Frontal cortex (tissue), 4 donors: Measurements from ENCODE around the gene FAM98B. TPM values are rescaled to one million over a fixed set of nuclear protein-coding genes. Genes with fewer than 3 reads are reported as not detected.

Experiments used
- DNase-seq, 2 donors: peaks; one replicate each; pipeline ENCODE4 v3.0.0; 2012; ENCODE audit warnings: low spot score in 2 of 2
- FAIRE-seq: peaks from 2 replicates; lab custom pipeline; 2012; peaks lifted over from hg19 to GRCh38; lab: Jason Lieb, UNC
- total RNA-seq: library from RNA; depleted of rRNA; stranded (reverse); fragments of >200 nt; gene quantifications from one replicate; pipeline ENCODE4 v1.2.3, GENCODE V29; 2014
- donor health status: control.
- donor health status: control.
- donor health status: control.

Gene FAM98B
- total RNA-seq, 1 donor from 2014 or later: 37.9 TPM

GRCh38 chr15:38503496-38503895 lies 49.6 kb downstream of the FAM98B start:
- DNase-seq: no peak
- FAIRE-seq: no peak

- no peak for FAIRE-seq
- DNase-seq: no peak
Measured at GRCh38 chr15:38504680-38505467, 50.9 kb downstream of the FAM98B start.

- FAIRE-seq: no peak
- no peak for DNase-seq
Measured at GRCh38 chr15:38506997-38507396, 53.1 kb downstream of the FAM98B start.

- DNase-seq (no peak), FAIRE-seq (no peak)
Measured at GRCh38 chr15:38507570-38507969, 53.6 kb downstream of the FAM98B start.

- no peak for FAIRE-seq
- no peak for DNase-seq
Measured at GRCh38 chr15:38508647-38509046, 54.7 kb downstream of the FAM98B start.

- DNase-seq: no peak
Measured at GRCh38 chr15:38509152-38509551, 55.2 kb downstream of the FAM98B start.

GRCh38 chr15:38512901-38513300 lies 59.0 kb downstream of the FAM98B start:
- DNase-seq (no peak), FAIRE-seq (no peak)

More at GRCh38 chr15:38509152-38509551, 55.2 kb downstream of the FAM98B start:
- no peak for FAIRE-seq

- no peak for DNase-seq
- FAIRE-seq: no peak
Measured at GRCh38 chr15:38514601-38515000, 60.7 kb downstream of the FAM98B start.

- no peak for FAIRE-seq
- no peak for DNase-seq
Measured at GRCh38 chr15:38516626-38517025, 62.7 kb downstream of the FAM98B start.

GRCh38 chr15:38517312-38517975 lies 63.5 kb downstream of the FAM98B start:
- FAIRE-seq (no peak), DNase-seq (no peak)

- DNase-seq (no peak), FAIRE-seq (no peak)
Measured at GRCh38 chr15:38518084-38518483, 64.2 kb downstream of the FAM98B start.

GRCh38 chr15:38520035-38520434 lies 66.1 kb downstream of the FAM98B start:
- DNase-seq: no peak
- no peak for FAIRE-seq

- DNase-seq: no peak
- no peak for FAIRE-seq
Measured at GRCh38 chr15:38521316-38521715, 67.4 kb downstream of the FAM98B start.

- FAIRE-seq: no peak
Measured at GRCh38 chr15:38522922-38523321, 69.0 kb downstream of the FAM98B start.

GRCh38 chr15:38524156-38524555 lies 70.2 kb downstream of the FAM98B start:
- FAIRE-seq: no peak
- no peak for DNase-seq

More at GRCh38 chr15:38522922-38523321, 69.0 kb downstream of the FAM98B start:
- no peak for DNase-seq

GRCh38 chr15:38525489-38525888 lies 71.6 kb downstream of the FAM98B start:
- FAIRE-seq (no peak), DNase-seq (no peak)

- no peak for DNase-seq
- no peak for FAIRE-seq
Measured at GRCh38 chr15:38526158-38526557, 72.2 kb downstream of the FAM98B start.

- no peak for DNase-seq
- FAIRE-seq: no peak
Measured at GRCh38 chr15:38528294-38528693, 74.4 kb downstream of the FAM98B start.

GRCh38 chr15:38530113-38530512 lies 76.2 kb downstream of the FAM98B start:
- FAIRE-seq (no peak), DNase-seq (no peak)

GRCh38 chr15:38531509-38531908 lies 77.6 kb downstream of the FAM98B start:
- DNase-seq (no peak), FAIRE-seq (no peak)

GRCh38 chr15:38532728-38533127 lies 78.8 kb downstream of the FAM98B start:
- DNase-seq: no peak

More at GRCh38 chr15:38532728-38533127, 78.8 kb downstream of the FAM98B start:
- no peak for FAIRE-seq
